ENCODE data around the gene EDNRA.

- TF ChIP-seq CTCF (IDR thresholded peaks at IDR 0.05) (no peak), POLR2AphosphoS5 (IDR thresholded peaks at IDR 0.05; ENCODE audit: low read depth, low read length) (no peak), REST (IDR thresholded peaks at IDR 0.05; ENCODE audit: insufficient read depth in 1 of 2, low read depth in 2 of 2, low read length in 1 of 2) (no peak), SIN3A (IDR thresholded peaks at IDR 0.05; ENCODE audit: borderline replicate concordance, insufficient read depth, low read depth, low read length) (no peak)
These were observed 3.5 kb upstream of the EDNRA start for GRCh38 chr4:147477439-147477838.
